Rectal smooth muscle tissue (tissue), 1 donor: Measurements from ENCODE around the gene LIPM.
"Not testable (repeated sequence)": the region's sequence is repeated elsewhere in the genome, so short reads cannot be mapped to it uniquely, and the experiment has no call there.

Source experiments
- H3K27ac ChIP-seq: one replicate; pipeline ENCODE4 v1.7.0; 2013; ENCODE audit warnings: low read depth, low read length, inconsistent platforms
- H3K27me3 ChIP-seq: one replicate; pipeline ENCODE4 v1.7.0; 2013; ENCODE audit warnings: low read length; ENCODE audit not compliant: control insufficient read depth, insufficient read depth
- H3K36me3 ChIP-seq: one replicate; pipeline ENCODE4 v1.7.0; 2013; ENCODE audit warnings: low read length; ENCODE audit not compliant: control insufficient read depth, insufficient read depth
- H3K4me1 ChIP-seq: one replicate; pipeline ENCODE4 v1.7.0; 2013; ENCODE audit warnings: low read length; ENCODE audit not compliant: control insufficient read depth, insufficient read depth
- H3K4me3 ChIP-seq: one replicate; pipeline ENCODE4 v1.7.0; 2013; ENCODE audit warnings: low read length
- H3K9ac ChIP-seq: one replicate; pipeline ENCODE4 v1.7.0; 2013; ENCODE audit warnings: low read length

LIPM gene

DNA sequence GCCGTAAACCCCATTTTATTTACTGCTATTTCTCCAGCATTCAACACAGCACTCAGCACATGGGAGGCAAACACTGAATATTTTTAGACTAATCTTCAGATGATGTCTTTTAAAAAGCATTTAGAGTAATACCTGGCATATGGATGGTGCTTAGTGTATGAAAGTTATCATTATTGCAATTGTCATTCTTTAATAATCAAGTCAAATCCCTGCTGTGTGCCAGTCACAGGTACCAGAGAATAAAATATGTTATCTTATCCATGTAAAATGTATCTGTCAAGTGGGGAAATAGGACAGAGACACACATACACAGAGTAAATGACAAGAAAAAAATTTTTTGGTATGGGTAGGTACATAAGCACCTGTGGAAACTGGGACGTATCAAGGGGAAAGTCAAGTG, 30.6 kb downstream of the LIPM start:
- no peaks in the 10 kb centered on the region for H3K4me1 ChIP-seq
- no peak overlapping the region for H3K27ac ChIP-seq
- no peak overlapping the region for H3K9ac ChIP-seq
- H3K36me3 ChIP-seq: no peaks in the 10 kb centered on the region
- H3K4me3 ChIP-seq: no peak overlapping the region
- H3K27me3 ChIP-seq: no peaks in the 10 kb centered on the region

DNA sequence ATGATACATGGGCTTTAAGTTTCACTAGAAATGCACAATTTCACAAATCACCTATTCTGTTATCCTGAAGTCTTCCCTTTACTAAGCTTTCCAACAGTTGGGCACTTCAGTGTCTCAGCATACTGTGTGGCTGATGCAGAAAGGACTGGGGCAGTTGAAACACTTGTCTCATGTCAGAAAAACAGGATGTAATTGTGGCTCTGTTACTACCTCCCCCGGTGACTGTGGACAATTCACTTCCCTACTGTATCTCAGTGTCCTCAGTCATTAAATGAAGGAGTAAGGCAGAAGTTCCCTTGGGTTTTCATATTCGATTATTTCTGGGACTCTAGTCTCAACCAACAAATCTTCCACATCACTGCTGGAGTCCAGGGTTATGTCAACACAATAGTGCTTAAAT, 31.2 kb downstream of the LIPM start:
- Histone ChIP-seq H3K4me3 (no peak overlapping the region), H3K27ac (no peak overlapping the region), H3K36me3 (no peaks in the 10 kb centered on the region), H3K9ac (no peak overlapping the region), H3K4me1 (no peaks in the 10 kb centered on the region), H3K27me3 (no peaks in the 10 kb centered on the region)

DNA sequence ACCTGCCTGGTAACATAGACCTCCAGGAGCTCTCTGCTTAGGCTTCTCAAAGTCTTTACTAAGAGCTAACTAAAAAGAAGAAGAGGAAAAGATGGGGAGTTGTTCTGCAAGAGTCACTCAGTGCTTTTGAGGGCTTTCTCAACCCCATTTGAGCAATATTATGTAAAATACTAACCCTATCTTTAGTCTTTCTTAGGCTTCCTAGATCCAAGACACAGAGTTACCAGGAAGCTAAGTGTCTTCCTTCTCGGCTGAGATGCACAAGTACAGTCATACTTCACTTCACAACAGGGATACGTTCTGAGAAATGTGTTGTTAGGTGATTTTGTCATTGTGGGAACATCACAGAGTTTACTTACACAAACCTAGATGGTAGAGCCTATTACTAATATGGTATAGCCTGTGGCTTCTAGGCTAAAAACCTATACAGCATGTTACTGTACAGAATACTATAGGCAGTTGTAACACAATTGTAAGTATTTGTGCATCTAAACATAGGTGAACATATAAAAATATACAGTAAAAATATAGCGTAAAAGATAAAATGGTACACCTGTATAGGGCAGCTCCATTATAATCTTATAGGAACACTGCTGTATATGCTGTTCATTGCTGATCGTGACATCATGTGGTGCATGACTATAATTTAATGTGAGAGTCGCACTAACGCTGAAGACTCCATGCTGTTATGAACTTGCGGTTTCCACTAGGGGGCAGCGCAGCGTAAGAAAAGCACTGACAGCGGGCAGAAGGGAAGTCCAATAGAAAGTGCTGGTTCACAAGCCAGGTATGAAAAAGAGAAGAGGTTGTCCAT, 32.8 kb downstream of the LIPM start:
- no peaks in the 10 kb centered on the region for H3K27me3 ChIP-seq
- no peak overlapping the region for H3K4me3 ChIP-seq
- no peaks in the 10 kb centered on the region for H3K36me3 ChIP-seq
- no peak overlapping the region for H3K9ac ChIP-seq
- H3K27ac ChIP-seq: no peak overlapping the region
- H3K4me1 ChIP-seq: no peaks in the 10 kb centered on the region

DNA sequence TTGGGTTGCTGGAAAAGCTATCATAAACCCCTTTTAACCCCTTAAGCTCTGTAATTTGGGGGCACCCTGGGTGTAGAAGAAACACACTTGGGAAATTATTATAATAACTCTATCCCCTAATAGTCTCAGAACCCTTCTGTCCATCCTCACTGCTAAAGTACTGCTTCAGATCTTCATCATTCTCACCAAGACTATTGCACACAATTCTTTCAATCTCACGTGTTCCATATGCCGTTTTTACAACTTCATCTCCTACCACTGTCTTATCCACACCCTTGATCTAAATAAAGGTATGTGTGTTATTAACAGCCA, 33.3 kb downstream of the LIPM start:
- H3K4me1 ChIP-seq: no peaks in the 10 kb centered on the region
- no peaks in the 10 kb centered on the region for H3K27me3 ChIP-seq
- no peak overlapping the region for H3K9ac ChIP-seq
- H3K4me3 ChIP-seq: no peak overlapping the region
- H3K27ac ChIP-seq: no peak overlapping the region
- H3K36me3 ChIP-seq: no peaks in the 10 kb centered on the region

DNA sequence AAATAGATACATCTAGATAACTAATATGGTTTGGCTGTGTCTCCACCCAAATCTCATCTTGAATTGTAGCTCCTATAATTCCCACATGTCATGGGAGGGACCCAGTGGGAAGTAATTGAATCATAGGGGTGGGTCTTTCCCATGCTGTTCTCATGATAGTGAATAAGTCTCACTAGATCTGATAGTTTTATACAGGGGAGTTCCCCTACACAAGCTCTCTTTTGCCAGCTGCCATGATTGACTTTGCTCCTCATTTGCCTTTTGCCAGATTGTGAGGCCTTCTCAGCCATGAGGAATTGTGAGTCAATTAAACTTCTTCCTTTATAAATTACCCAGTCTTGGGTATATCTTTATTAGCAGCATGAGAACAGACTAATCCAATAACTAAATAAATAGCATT, 35.1 kb downstream of the LIPM start:
- H3K9ac ChIP-seq, H3K27ac ChIP-seq, H3K36me3 ChIP-seq, H3K4me3 ChIP-seq, H3K4me1 ChIP-seq, H3K27me3 ChIP-seq: not testable (repeated sequence)

DNA sequence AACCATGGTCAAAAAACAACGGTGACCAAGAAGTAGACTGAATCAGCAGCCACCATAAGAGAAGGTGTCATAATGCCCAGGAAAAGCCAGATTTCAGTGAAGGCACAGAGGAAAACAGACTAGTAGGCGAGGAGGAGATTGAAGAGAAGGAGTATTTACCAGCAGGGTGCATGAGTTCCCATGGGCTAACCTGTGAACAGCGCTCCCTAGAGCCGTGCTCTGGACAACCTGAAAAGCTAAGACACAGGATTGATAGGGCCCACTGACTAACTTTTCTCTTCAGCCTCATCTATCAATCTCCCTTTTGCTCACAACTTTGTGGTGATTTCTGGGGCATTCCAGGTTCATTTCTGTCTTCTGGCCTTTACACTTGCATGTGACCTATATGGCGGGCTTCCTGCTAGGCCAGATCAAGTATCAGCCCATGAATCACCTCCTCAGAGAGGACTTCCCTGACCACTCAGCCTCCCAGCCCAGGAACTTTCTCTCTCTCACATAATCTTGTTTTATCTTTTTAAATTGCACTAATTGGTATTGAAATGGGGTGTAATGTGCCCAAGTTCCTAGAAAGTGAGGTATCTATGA, 36.3 kb downstream of the LIPM start:
- H3K4me3 ChIP-seq: no peak overlapping the region
- H3K4me1 ChIP-seq: no peaks in the 10 kb centered on the region
- no peak overlapping the region for H3K9ac ChIP-seq
- H3K27ac ChIP-seq: no peak overlapping the region
- H3K36me3 ChIP-seq: no peaks in the 10 kb centered on the region
- H3K27me3 ChIP-seq: no peaks in the 10 kb centered on the region

DNA sequence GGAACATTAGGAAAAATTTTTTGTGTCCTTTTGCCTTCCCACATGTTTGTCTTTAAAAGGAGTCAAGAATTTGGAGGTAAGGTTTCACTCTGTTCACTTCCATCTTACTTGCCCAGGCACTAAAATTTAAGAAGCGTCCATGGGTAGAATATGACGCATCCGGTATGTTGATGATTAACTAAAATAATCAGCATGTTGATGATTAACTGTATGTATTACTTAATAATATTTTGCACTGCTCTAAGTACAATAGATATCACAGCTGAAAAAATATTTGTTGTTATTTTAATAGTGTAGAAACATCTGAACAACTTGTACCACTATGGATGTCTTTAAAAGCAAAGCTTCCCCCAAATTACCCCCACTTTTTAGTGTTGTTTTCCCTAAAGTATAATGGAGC, 37.6 kb downstream of the LIPM start:
- Histone ChIP-seq H3K27me3 (no peaks in the 10 kb centered on the region), H3K9ac (no peak overlapping the region), H3K4me3 (no peak overlapping the region), H3K4me1 (no peaks in the 10 kb centered on the region), H3K36me3 (no peaks in the 10 kb centered on the region), H3K27ac (no peak overlapping the region)

DNA sequence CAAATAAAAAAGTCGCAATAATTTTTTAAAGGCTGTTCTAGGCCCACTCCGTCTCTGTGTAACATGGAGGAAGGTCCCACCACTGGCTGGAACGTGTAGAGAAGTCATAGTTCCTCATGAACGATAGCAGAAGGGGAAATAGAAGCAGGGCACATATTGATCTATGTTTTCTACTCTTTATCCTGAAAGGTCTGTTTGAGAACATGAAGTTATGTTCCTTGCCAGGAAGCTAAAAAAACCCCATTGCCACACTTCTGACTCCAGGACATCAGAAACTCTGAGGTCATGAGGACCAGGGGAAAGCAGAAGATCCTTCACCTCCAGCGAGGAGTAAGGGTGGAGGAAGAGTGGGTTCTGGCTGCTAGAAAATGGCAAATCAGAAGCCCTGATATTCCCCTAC, 38.4 kb downstream of the LIPM start:
- no peak overlapping the region for H3K9ac ChIP-seq
- H3K4me3 ChIP-seq: no peak overlapping the region
- no peaks in the 10 kb centered on the region for H3K4me1 ChIP-seq
- no peaks in the 10 kb centered on the region for H3K27me3 ChIP-seq
- no peak overlapping the region for H3K27ac ChIP-seq
- no peaks in the 10 kb centered on the region for H3K36me3 ChIP-seq

DNA sequence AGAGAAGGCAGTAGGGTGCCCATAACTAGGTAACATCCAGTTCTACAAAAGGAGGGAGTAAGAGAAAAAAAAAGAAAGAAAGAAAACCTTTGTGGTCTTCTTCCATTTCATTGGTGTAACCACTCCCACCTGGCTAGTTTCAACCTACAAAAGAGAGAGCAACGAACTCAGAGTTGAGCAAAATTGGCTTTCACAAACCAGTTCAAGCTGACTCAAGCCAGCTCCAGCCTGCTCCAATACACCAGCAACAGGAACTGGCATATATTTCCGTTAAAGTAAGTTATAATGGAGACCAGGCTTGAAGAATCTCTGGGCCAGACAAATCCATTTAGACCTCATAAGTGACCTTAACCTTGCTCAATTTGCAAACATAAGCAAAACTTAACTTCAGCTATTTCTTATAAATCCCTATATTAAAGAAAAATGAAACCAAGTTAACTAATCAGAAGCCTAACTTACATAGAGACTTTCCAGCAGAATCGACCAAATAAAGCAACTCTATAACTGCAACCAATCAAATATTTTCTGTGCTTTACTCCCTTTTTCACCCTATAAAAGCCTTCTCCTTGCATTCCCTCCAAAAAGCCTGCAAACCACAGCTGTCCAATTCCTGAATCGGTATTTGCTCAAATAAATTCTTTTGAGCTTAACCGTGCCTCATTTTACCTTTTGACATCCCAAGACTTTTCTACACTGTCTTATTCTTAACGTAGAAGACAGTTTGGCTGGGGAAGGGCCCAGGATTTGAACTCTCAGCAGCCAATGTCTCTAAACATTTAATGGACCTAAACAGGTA, 39.0 kb downstream of the LIPM start:
- no peaks in the 10 kb centered on the region for H3K27me3 ChIP-seq
- H3K27ac ChIP-seq: no peak overlapping the region
- no peak overlapping the region for H3K4me3 ChIP-seq
- no peaks in the 10 kb centered on the region for H3K36me3 ChIP-seq
- no peaks in the 10 kb centered on the region for H3K4me1 ChIP-seq
- H3K9ac ChIP-seq: no peak overlapping the region

DNA sequence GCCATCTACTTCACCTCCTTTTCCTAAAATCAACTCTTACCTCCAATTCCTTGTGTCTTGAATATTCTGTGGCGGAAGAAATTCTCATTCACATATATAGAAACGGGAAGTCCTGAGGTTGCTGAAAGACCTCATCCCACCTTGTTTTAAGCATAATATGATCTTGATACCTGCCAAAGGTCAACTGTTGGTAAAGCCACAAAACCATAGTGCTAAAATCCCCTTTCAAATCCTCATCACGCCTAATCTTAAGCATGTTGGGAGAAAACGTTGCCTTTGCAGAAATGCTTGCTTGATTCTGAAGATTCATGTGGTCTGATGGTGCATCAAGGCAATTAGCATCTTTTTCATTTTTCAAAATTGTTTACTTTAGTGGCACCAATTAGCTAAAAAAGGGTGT, 40.6 kb downstream of the LIPM start:
- H3K36me3 ChIP-seq: no peaks in the 10 kb centered on the region
- no peaks in the 10 kb centered on the region for H3K27me3 ChIP-seq
- no peak overlapping the region for H3K27ac ChIP-seq
- H3K4me3 ChIP-seq: no peak overlapping the region
- H3K9ac ChIP-seq: no peak overlapping the region
- H3K4me1 ChIP-seq: no peaks in the 10 kb centered on the region

DNA sequence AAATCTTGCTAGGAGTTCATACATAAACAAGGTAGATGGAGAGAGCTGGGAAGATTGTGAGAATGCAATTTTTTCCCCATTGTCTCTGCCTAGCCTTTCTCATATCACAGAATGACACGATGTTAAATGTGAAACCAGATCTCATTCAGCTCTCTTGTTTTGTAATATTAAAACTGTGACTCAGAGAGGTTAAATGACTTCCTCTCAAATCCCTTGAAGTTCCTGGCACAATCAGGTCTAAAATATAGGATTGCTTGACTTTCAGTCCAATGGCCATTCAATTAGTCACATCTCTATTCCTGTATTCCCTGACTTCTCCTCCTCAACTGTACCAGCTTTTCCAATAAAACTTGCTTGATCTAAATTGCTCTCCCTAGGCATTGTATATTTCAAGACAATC, 46.0 kb downstream of the LIPM start:
- H3K27me3 ChIP-seq: no peaks in the 10 kb centered on the region
- no peaks in the 10 kb centered on the region for H3K4me1 ChIP-seq
- H3K4me3 ChIP-seq: no peak overlapping the region
- H3K9ac ChIP-seq: no peak overlapping the region
- no peak overlapping the region for H3K27ac ChIP-seq
- H3K36me3 ChIP-seq: no peaks in the 10 kb centered on the region

DNA sequence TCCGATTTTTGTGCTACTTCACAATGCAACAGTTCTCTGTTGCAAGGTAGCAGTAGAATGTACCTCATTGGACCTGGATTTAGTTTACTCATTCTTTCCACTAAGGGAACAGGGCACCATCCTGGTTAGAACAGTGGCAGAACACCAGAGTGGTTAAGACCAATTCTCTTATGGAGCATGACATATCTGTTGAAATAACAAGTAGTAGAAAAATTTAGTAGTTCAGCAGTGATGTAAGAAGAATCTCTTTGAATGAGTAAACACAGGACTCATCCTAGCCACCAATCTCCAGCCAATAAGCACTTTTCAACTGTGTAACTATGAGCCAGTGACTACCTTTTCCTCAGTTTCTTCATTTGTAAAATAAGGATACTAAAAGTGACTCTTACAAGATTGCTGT, 46.7 kb downstream of the LIPM start:
- no peak overlapping the region for H3K9ac ChIP-seq
- no peaks in the 10 kb centered on the region for H3K27me3 ChIP-seq
- no peak overlapping the region for H3K27ac ChIP-seq
- no peaks in the 10 kb centered on the region for H3K36me3 ChIP-seq
- no peak overlapping the region for H3K4me3 ChIP-seq
- no peaks in the 10 kb centered on the region for H3K4me1 ChIP-seq

DNA sequence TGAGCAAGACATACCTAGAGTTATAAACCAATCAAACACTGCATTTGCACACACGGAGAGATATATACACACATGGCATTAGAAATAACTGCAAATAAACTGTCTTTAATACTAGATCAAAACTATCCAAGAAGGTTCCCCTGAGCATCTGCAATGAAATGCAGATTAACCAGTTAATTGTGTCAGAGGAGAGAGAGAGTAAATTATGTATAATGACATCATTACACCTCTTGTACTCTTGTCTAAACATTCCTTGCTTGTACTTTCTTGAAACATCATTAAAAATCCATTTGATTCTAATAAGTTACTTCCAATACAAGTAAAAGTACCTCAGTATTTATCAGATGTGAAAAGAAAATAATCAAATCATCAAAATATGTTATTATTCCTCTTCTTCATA, 48.2 kb downstream of the LIPM start:
- Histone ChIP-seq H3K36me3 (no peaks in the 10 kb centered on the region), H3K9ac (no peak overlapping the region), H3K27ac (no peak overlapping the region), H3K4me3 (no peak overlapping the region), H3K27me3 (no peaks in the 10 kb centered on the region), H3K4me1 (no peaks in the 10 kb centered on the region)
